Ovary (tissue), 3 donors: ENCODE measurements around the gene FAM135A.

ENCODE experiments used
- POLR2A ChIP-seq: fragments of 450-650 bp; IDR thresholded peaks from one replicate; pipeline ENCODE4 v1.6.1; 2017; ENCODE audit warnings: antibody characterized with exemption, mild to moderate bottlenecking, moderate library complexity
- TF ChIP-seq, protein P1 (sequence below), 3 donors: fragments of 450-650 bp in 2 of 3; fragments of 200-600 bp in 1 of 3; IDR thresholded peaks; one replicate each; pipeline versions ENCODE4 v1.5.1 to v1.8.0; 2016 to 2022; ENCODE audit warnings: antibody characterized with exemption in 3 of 3, mild to moderate bottlenecking in 1 of 3
- donor health status: DM: no; HTN: no; CAD: no.

DNA sequence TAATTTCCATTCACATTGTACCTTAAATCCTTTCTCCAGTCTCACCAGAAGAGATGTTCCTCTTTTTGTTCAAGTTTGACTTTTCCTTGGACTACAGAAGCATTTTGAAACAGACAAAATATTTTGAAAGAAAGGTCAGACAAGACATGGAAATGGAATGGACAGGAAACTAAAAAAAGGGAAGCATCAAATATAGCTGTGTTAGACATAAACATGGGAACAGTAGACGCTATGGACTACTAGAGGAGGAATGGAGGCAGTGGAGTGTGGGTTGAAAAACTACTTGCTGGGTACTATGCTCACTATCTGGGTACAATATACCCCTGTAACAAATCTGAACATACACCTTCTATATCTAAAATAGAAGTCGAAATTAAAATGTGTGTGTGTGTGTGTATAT lies 4.1 kb upstream of the FAM135A start:
- TF ChIP-seq, protein P1, sequence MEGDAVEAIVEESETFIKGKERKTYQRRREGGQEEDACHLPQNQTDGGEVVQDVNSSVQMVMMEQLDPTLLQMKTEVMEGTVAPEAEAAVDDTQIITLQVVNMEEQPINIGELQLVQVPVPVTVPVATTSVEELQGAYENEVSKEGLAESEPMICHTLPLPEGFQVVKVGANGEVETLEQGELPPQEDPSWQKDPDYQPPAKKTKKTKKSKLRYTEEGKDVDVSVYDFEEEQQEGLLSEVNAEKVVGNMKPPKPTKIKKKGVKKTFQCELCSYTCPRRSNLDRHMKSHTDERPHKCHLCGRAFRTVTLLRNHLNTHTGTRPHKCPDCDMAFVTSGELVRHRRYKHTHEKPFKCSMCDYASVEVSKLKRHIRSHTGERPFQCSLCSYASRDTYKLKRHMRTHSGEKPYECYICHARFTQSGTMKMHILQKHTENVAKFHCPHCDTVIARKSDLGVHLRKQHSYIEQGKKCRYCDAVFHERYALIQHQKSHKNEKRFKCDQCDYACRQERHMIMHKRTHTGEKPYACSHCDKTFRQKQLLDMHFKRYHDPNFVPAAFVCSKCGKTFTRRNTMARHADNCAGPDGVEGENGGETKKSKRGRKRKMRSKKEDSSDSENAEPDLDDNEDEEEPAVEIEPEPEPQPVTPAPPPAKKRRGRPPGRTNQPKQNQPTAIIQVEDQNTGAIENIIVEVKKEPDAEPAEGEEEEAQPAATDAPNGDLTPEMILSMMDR (IDR thresholded peaks at IDR 0.05): no peak
- no peak for TF ChIP-seq POLR2A
